GM21528 (cell line): ENCODE data around the gene RAB11A.

Experiments used
- ATAC-seq: cut with Tn5 transposase; IDR thresholded peaks from one replicate; pipeline ENCODE4 v1.9.1; 2021; ENCODE audit warnings: mild to moderate bottlenecking, moderate library complexity; ENCODE audit not compliant: unreplicated experiment, low FRiP score

The RAB11A gene

GRCh38 chr15:65881766-65882434 lies 12.6 kb downstream of the RAB11A start:
- no peak for ATAC-seq

GRCh38 chr15:65883571-65883970 lies 14.3 kb downstream of the RAB11A start:
- ATAC-seq: no peak

- ATAC-seq: no peak
These were observed 15.2 kb downstream of the RAB11A start for GRCh38 chr15:65884511-65884910.

DNA sequence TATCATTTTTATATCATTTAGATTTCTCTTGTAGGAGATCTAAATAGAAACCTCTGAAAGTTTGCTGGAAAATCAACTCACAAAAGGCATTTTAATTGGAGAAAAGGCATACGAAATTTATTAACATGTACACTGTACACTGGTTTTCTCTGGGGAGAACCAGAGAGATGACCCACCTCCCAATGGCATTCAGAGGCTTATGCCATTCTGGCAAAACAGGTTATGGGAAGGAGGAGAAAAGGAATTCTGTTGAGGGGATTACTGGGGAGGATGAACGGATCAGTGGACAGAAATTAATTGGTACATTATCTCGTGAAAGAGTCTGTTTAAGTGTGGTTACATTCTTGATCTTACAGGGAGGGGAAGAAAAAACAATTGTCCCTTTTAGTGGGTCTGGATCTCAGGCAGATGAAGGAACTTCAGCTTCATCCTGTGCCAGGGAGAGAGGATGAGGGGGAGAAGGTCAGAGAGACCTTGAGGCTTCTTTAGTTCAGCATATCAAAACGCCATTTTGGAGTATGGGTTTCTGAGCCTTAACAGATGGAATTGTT lies 16.5 kb downstream of the RAB11A start:
- no peak for ATAC-seq

GRCh38 chr15:65887565-65887964 lies 18.3 kb downstream of the RAB11A start:
- ATAC-seq: no peak

GRCh38 chr15:65888981-65889380 lies 19.7 kb downstream of the RAB11A start:
- no peak for ATAC-seq

GRCh38 chr15:65893060-65893459 lies 23.8 kb downstream of the RAB11A start:
- ATAC-seq: no peak

DNA sequence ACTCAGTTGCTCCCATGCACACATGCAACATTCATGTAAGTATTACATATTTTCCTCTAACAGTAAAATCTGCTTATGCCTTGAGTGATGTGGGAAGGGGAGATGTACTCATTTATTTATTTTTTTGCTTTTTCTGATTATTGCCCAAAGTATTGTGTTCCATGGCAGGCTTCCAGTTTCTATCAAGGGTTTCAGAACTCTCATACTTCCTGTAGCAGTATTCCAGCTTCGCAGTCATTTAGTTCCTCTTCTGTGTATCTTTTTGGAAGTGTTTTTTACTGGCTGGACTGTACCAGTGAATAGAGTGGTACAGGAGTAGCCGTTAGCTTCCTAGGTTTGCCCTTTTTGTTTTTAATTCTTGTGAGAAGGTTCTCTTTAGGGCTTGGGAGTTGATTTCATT lies 26.9 kb downstream of the RAB11A start:
- ATAC-seq: no peak

DNA sequence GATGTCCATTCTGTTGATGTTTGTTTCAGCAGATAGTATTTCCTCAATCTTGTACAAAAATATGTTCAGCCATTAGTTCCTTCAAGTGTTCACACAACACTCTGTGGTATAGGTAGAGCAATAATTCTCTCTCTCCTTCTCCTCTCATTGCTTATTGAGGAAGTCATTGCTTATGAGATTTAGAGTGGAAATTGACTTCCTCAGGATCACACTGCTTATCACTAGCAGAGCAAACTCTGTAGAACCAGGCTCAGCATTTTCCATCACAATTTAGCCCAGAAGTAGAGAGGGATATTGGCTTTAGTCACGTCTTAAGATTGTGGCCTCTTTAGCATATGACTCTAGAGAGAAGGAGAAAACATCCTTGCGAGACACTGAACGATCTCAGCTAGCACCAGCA lies 31.2 kb downstream of the RAB11A start:
- no peak for ATAC-seq

GRCh38 chr15:65901336-65901735 lies 32.0 kb downstream of the RAB11A start:
- ATAC-seq: no peak

- no peak for ATAC-seq
These were observed 32.5 kb downstream of the RAB11A start for GRCh38 chr15:65901836-65902235.

GRCh38 chr15:65902373-65902772 lies 33.1 kb downstream of the RAB11A start:
- no peak for ATAC-seq

DNA sequence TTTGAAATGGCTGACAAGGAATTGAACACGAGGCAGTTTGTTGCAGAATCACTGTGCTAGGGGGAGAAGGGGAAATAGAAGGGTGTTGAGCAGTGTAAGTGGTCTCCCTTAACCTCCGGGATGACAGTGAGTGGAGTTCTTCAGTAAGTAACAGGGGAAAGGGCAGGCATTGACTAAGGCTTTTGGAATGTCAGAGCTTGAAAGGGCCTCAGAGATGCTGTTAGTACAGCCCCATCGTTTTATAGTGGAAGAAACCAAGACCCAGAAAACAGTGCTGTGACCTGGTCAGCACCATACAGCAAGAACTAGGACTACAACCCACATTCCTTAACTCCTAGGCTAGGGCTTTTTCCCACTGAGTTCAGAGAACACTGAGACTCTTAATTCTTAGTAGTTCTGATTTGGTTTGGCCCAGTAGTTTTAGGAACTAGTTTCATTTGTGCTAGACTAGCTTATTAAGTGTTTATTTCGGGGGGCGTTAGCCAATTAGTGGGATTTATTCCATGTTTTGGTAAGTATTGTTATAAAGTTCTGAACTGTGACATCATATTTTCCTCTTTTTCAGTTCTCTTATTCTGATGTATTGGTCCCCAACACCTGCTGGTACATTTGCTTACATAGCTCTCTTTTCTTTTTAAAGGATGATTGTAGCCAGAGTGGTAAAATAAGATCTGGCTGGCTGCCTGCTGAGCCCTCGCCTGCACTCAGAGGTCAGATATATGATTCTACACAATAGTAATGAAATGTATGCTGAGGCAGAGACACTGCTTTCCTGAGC lies 34.2 kb downstream of the RAB11A start:
- ATAC-seq: no peak

GRCh38 chr15:65904301-65904700 lies 35.0 kb downstream of the RAB11A start:
- ATAC-seq: no peak

- ATAC-seq: no peak
These were observed 37.1 kb downstream of the RAB11A start for GRCh38 chr15:65906396-65906795.

GRCh38 chr15:65907661-65908060 lies 38.4 kb downstream of the RAB11A start:
- ATAC-seq: no peak

DNA sequence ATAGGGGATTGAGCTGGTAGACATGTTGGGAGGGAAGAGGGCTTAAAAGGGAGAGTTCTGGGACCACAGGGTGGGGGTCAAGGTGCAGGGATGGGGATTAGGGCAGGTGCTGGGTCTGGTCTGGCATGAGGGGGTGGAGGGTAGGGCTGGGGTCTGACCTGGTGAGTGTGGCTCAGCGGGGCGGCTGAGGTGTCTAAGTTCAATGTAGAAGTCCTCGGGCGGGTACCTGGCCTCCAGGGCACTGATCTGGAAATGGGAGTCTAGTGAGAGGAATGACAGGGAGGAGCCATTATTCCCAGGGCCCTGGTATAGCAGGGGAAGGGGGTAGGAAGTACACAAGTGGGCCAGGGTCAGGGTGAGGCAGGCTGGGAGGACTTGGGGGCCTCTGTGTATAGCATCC lies 39.6 kb downstream of the RAB11A start:
- ATAC-seq: no peak

- no peak for ATAC-seq
These were observed 40.5 kb downstream of the RAB11A start for GRCh38 chr15:65909831-65910230.

DNA sequence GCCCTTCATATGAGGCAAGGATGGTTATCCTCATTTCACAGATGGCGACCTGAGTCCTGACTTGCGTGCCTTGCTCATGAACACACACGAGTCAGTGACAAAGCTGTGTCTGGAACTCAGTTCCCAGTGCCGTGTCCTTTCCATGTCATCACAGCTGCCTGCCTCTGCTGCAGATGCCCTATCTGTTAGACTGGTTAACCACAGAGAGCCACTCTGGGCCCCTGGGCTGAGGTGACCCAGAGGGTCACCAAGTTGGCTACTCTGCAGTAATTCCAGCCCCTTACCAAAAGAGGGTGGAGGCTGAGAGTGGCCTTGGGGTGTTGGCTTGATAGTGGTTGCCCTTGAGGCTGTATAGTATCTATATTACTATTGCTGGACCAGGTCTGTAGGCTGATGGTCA lies 41.0 kb downstream of the RAB11A start:
- no peak for ATAC-seq

DNA sequence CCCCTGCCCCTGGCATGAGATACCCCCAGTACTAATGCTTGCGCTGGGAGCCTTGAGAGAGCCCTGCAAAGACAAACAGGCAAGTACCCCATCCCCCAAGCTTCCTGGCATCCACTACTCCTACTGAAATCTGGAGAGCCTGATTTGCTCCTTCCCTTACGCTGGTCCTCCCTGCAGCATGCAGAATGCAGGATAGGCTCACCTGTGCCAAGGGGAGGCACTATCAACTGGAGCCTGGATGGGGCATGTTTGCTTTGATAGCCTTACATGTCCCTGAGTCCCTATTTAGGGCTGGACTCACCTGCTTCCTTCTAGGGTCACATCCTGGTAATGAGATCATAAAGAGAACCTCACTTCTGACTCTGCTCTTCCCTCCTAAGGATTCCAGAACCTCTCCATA lies 42.9 kb downstream of the RAB11A start:
- no peak for ATAC-seq

- no peak for ATAC-seq
These were observed 44.4 kb downstream of the RAB11A start for GRCh38 chr15:65913631-65914199.

GRCh38 chr15:65914386-65914785 lies 45.1 kb downstream of the RAB11A start:
- no peak for ATAC-seq
